Activated T-cell treated with anti-CD3 and anti-CD28 coated beads, Interleukin-2, amount 50 U/mL, for 1 hour (primary cell): ENCODE data around the gene MTERF1.
"Not testable (repeated sequence)": the region's sequence is repeated elsewhere in the genome, so short reads cannot be mapped to it uniquely, and the experiment has no call there.

ENCODE experiments used
- DNase-seq: peaks from one replicate; pipeline ENCODE4 v3.0.0-alpha.2; 2020

The MTERF1 gene

DNA sequence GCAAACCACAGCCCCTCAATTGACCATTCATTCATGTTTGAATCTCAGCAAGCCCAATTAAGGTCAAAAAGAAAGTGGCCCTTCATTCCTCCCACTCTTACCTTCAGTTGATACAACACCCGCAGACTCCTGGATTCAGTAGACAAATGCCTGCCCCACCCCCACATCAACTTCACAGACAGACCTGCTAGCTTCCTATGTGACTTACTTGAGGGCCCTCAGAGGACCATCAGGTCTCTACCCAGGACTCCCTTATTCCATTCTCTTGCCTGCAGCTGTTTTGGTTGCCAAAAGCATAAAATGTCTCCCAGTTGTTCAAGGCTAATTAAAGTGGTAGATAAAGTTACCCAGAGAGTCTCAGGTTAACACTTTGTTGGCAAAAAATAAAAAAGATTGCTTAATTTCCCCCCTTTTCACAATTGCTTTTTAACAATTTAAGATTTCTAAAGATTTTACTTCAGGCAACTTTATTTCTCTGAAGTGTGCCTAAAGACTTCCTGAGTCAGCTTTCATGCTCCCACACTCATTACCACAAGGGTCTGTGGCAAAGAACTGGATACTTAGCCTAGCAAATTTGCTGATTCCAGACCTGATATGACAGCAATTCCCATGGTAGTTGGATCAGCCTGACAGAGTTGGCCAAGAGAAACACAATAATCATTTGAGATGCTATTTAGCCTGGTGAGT, 3.3 kb upstream of the MTERF1 start:
- DNase-seq: no peak

GRCh38 chr7:91880016-91880412, 488 bp downstream of the MTERF1 start:
- no peak for DNase-seq

- no peak for DNase-seq
Measured at GRCh38 chr7:91876391-91877133, 3.9 kb downstream of the MTERF1 start.

DNA sequence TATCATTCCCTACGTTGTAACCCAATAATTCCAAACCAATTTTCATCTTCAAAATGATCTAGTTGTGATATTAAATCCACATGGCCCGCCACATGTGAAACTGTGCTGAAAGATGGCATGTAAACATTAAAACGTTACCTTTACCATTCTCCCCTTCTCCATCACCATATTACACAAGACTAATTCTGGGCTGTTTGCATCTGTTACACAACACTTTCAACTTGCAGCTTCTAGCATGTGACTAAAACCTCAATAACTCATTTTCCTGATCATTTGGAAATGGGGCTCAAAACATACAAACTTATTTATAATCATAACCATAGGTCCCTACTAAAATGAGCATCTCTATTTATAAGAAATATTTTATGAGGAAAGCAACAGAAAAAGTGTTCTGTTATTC, 4.7 kb downstream of the MTERF1 start:
- DNase-seq: no peak

DNA sequence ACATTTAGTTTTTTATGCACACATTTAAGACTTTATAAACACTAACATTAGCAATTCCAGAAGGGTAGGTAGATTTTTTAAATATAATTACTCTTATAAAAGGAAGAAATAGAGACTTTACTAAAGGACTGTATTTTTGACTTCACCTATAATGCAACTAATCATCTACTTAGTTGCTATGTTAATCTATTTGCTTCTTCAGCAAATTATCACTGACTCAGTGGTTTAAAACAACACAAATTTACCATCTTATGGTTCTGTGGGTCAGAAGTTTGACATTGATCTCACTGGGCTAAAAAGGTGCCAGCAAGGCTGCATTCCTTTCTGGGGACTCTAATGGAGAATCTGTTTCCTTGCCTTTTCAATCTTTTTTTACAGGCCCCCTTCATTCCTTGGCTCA, 7.6 kb downstream of the MTERF1 start:
- no peak for DNase-seq

DNA sequence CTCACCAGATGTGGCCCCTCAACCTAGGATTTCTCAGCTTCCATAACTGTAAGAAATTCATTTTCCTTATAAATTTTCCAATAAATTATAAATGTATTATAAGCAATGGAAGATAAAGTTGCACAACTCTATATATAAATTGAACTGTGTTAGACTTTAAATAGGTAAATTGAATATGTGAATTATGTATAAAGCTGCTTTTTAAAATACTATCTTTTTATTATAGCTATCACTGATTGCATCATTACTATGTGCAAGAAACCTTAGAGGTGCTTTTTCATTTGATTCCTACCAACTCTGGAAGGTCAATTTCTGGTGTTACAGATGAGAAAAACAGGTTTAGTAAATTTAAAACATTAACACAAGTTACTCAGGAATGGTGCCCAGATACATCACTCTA, 8.4 kb downstream of the MTERF1 start:
- no peak for DNase-seq

GRCh38 chr7:91869661-91870060, 10.8 kb downstream of the MTERF1 start:
- no peak for DNase-seq

DNA sequence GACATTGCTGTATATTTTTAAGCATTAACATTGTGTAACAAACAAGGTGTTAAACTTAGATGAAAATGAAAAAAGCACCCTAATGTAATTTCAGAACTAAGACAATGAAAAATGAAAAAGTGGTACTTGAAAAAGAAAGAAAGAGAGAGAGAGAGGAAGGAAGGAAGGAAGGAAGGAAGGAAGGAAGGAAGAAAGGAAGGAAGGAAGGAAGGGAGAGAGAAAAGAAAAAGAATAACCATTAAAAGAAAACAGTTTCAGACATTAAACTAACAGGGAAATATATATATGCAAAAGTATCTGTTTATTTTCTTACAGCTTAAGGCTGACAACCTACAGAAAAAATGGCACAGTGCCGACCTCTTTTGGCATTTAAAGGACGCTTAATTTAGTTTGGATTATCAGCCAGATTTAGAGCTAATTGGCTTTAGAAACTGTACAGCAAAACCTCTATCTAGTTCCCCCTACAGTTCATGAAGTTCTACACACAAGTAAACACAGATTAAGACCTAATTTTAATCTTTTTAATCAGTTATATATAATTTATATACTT, 13.8 kb downstream of the MTERF1 start:
- no peak for DNase-seq

GRCh38 chr7:91865511-91865910, 15.0 kb downstream of the MTERF1 start:
- no peak for DNase-seq

DNA sequence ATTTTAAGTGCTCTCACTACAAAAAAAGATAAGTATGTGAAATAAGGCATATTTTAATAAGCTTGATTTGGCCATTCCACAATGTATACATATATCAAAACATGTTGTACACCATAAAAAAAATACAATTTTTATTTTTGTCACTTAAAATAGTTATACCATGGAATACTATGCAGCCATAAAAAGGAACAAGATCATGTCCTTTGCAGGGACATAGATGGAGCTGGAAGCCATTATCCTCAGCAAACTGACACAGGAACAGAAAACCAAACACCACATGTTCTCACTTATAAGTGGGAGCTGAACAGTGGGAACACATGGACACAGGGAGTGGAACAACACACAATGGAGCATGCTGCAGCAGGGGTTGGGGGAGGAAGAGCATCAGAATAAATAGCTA, 15.9 kb downstream of the MTERF1 start:
- not testable (repeated sequence) for DNase-seq

DNA sequence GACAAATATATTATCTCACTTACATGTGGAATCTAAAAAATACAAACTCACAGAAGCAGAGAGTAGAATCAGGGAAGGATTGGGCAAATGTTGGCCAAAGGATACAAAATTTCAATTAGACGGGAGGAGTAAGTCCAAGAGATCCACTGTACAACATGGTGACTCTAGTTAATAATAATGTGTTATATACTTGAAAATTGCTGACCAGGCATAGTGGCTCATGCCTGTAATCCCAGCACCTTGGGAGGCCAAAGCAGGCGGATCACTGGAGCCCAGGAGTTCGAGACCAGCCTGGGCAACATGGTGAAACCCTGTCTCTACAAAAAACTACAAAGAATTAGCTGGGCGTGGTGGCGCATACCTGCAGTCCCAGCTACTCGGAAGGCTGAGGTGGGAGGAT, 16.4 kb downstream of the MTERF1 start:
- no peak for DNase-seq

- DNase-seq: no peak
Measured at GRCh38 chr7:91852263-91852741, 28.2 kb downstream of the MTERF1 start.

DNA sequence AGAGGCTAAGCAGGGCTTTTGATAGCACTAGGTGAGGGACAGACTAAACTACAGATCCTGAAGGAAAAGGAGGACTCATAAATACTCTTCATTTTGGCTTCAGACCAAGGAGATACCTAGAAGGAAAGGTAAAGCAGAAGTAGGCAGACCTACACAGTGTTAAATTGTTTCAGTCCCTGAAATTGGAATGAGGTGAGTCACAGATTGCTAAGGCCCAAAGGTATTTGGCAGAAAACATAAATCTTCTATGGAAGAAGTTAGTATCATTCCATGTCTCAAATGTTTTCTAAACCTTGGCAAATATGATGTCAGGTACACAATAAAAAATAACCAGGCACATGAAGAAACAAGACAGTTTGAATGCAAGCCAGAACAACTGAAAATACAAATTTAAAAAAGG, 30.0 kb downstream of the MTERF1 start:
- no peak for DNase-seq

- no peak for DNase-seq
Measured at GRCh38 chr7:91847876-91848588, 32.5 kb downstream of the MTERF1 start.

DNA sequence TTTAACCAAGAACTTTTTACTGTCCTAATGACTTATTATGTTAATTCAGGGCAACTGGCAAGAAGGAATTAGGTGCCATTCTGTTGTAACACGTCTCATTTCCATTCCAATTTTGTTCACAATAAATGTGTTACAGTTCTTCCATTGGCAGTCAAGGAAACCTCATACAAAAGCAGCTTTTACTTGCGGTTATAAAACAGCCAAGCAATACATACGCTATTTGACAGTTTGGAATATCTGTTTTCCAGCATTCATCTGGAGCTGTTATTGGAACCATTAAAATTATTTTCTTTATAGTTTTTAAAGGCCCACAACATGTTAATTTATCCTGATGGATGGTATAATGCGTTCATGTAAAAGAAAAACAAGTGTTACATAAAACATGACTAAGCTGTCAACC, 33.3 kb downstream of the MTERF1 start:
- no peak for DNase-seq

DNA sequence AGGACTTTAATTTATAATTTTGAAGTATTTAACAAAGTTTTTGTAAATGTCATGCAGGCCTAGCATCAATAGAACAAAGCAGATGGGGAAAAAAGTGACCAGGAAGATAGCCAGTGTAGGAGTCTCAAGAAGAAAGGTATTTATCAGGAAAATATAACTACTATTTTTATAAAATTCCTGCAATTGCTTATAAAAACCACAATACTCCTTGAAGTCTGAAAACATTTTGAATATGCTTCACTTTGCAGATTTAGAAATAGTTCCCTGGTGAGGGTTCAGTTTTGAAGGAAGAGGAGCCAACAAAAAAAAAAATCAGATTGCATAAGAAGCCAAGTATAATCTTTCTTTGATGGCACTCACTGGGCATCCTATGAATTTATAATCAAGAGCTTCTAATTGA, 34.1 kb downstream of the MTERF1 start:
- no peak for DNase-seq

DNA sequence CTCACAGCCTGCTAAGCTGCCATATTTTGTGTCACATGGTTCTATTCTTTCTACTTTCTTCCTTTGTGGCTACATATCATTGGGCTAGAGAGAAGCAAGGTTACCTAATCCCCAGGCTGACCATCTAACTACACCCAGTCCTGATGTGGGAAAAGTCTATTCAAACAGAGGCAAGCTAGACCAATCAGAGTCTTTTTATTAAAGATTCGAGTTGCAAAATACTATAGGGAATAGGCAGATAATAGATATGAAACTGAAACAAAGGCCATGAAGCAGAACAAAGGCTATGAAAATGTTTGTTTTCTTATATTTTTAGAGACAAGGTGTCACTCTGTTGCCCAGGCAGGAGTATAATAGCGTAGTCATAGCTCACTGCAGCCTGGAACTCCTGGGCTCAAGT, 36.7 kb downstream of the MTERF1 start:
- no peak for DNase-seq

- DNase-seq: no peak
Measured at GRCh38 chr7:91838439-91838838, 42.1 kb downstream of the MTERF1 start.

- no peak for DNase-seq
Measured at GRCh38 chr7:91837397-91838070, 43.0 kb downstream of the MTERF1 start.

- DNase-seq: no peak
Measured at GRCh38 chr7:91835826-91836368, 44.6 kb downstream of the MTERF1 start.

GRCh38 chr7:91835091-91835825, 45.2 kb downstream of the MTERF1 start:
- DNase-seq: no peak

DNA sequence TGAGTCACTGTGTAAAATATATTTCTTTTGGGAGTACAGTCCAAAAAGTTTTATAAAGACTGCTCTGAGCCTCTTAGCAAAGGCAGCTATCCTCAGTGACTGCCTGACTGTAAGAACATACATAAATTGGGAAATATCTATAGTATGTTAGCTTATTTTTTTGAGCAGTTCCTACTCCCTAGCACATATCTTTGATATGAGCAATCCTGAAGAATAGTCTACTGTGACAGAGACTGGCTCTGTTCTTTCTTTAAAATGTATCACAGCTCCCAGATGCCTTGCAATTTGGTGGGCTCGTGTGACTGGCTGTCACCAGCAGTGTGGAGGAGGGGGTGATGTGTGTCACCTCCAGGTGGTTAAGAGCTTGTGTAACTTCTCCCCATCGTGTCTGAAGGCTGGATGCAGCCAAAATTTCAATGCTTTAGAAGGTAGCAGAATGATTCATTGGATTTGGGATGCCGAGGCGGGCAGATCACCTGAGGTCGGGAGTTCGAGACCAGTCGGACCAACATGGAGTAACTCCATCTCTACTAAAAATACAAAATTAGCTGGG, 47.9 kb downstream of the MTERF1 start:
- no peak for DNase-seq
